Thoracic aorta (tissue), 2 donors: Measurements from ENCODE around the gene FAM117B. TPM values are rescaled to one million over a fixed set of nuclear protein-coding genes. Genes with fewer than 3 reads are reported as not detected.

ENCODE experiments used
- ATAC-seq: fragments of 150-250 bp; one replicate; pipeline ENCODE4 v1.8.0; 2017; ENCODE audit warnings: low read depth; ENCODE audit not compliant: insufficient number of reproducible peaks, low FRiP score
- DNase-seq: peaks from one replicate; pipeline ENCODE4 v3.0.0-alpha.2; 2020; ENCODE audit warnings: low spot score
- H3K27ac ChIP-seq, 2 donors: fragments of 200-600 bp; sonication (generic); 1 replicate in 1 of 2; 2 replicates in 1 of 2; pipeline ENCODE4 v1.5.1; 2016; ENCODE audit warnings: mild to moderate bottlenecking in 2 of 2, moderate library complexity in 2 of 2
- H3K27me3 ChIP-seq: fragments of 200-600 bp; sonication (generic); replicated peaks from 2 replicates; pipeline ENCODE4 v1.6.0; 2016; ENCODE audit warnings: mild to moderate bottlenecking; ENCODE audit not compliant: insufficient read depth
- H3K36me3 ChIP-seq: fragments of 200-600 bp; sonication (generic); one replicate; pipeline ENCODE4 v1.5.1; 2016
- H3K4me1 ChIP-seq, 2 donors: fragments of 200-600 bp; sonication (generic); 1 replicate in 1 of 2; 2 replicates in 1 of 2; pipeline versions ENCODE4 v1.5.1 to v1.6.0; 2016; ENCODE audit warnings: low read depth in 2 of 2, mild to moderate bottlenecking in 1 of 2; ENCODE audit not compliant: control insufficient read depth in 1 of 2
- H3K4me3 ChIP-seq: fragments of 200-600 bp; sonication (generic); 2 replicates; pipeline ENCODE4 v1.5.1; 2016; ENCODE audit warnings: mild to moderate bottlenecking
- H3K9me3 ChIP-seq: fragments of 200-600 bp; sonication (generic); 2 replicates; pipeline ENCODE4 v1.5.1; 2016
- total RNA-seq, 2 donors: library from RNA; depleted of rRNA; stranded (reverse); fragments of >200 nt; gene quantifications; one replicate each; pipeline versions ENCODE4 v1.1.0 to v1.2.3, GENCODE V29; 2016
- TF ChIP-seq, protein P1 (sequence below): fragments of 200-600 bp; sonication (generic); IDR thresholded peaks from one replicate; pipeline ENCODE4 v1.5.1; 2019; ENCODE audit warnings: antibody characterized with exemption

The FAM117B gene
- total RNA-seq, 2 donors from 2014 or later: 5.3 to 5.6 TPM

DNA sequence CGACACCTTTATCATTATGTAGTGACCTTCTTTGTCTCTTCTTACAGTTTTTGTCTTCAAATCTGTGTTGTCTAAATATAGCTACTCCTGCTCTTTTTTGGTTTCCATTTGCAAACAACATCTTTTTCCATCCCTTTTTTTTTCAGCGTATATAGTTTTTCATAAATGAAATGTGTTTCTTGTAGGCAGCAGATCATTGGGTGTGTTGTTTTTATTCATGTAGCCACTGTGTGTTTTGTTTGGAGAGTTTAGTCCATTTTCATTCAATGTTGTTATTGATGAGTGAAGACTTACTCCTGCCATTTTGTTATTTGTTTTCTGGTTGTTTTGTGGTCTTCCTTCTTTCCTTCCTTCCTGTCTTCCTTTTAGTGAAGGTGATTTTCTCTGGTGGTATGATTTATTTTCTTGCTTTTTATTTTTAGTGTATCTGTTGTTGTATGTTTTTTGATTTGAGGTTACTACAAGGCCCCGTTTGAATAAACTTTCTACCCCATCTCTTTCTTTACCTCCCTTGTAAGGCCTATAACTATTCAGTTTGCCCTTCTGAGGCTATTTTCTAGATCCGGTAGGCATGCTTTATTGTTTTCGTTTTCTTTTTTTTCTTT lies 81.4 kb downstream of the FAM117B start:
- no peak overlapping the region for H3K27ac ChIP-seq
- ATAC-seq (no peak), DNase-seq (no peak)
- H3K4me3 ChIP-seq: no peak overlapping the region
- H3K9me3 ChIP-seq: peaks cover 21% of the 10 kb centered on the region
- no peaks in the 10 kb centered on the region for H3K27me3 ChIP-seq
- no peaks in the 10 kb centered on the region for H3K4me1 ChIP-seq
- no peaks in the 10 kb centered on the region for H3K36me3 ChIP-seq
- TF ChIP-seq, protein P1, sequence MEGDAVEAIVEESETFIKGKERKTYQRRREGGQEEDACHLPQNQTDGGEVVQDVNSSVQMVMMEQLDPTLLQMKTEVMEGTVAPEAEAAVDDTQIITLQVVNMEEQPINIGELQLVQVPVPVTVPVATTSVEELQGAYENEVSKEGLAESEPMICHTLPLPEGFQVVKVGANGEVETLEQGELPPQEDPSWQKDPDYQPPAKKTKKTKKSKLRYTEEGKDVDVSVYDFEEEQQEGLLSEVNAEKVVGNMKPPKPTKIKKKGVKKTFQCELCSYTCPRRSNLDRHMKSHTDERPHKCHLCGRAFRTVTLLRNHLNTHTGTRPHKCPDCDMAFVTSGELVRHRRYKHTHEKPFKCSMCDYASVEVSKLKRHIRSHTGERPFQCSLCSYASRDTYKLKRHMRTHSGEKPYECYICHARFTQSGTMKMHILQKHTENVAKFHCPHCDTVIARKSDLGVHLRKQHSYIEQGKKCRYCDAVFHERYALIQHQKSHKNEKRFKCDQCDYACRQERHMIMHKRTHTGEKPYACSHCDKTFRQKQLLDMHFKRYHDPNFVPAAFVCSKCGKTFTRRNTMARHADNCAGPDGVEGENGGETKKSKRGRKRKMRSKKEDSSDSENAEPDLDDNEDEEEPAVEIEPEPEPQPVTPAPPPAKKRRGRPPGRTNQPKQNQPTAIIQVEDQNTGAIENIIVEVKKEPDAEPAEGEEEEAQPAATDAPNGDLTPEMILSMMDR: no peak

DNA sequence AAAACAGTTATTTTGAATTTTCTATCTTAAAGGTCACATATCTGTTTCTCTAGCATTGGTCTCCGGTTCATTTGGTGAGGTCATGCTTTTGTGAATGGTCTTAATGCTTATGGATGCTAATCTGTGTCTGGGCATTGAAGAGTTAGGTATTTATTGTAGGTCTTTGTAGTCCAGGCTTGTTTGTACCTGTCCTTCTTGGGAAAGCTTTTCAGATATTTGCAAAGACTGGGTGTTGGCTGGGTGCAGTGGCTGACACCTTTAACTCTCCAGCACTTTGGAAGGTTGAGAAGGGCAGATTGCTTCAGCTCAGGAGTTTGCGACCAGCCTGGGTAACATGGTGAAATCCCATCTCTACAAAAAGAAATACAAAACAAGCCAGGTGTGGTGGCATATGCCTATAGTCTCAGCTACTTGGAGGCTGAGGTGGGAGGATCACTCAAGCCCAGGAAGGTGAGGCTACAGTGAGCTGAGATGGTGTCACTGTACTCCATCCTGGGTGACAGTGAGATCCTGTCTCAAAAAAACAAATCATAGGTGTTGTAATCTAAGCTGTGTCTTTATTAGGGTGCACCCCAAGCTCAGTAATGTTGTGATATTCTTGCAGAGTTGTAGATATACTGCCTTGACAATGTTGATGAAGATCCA lies 82.3 kb downstream of the FAM117B start:
- H3K4me3 ChIP-seq: no peak overlapping the region
- TF ChIP-seq, protein P1: no peak
- H3K9me3 ChIP-seq: peaks cover 20% of the 10 kb centered on the region
- H3K4me1 ChIP-seq: no peaks in the 10 kb centered on the region
- H3K27me3 ChIP-seq: no peaks in the 10 kb centered on the region
- DNase-seq (no peak), ATAC-seq (no peak)
- H3K36me3 ChIP-seq: no peaks in the 10 kb centered on the region
- H3K27ac ChIP-seq: no peak overlapping the region

DNA sequence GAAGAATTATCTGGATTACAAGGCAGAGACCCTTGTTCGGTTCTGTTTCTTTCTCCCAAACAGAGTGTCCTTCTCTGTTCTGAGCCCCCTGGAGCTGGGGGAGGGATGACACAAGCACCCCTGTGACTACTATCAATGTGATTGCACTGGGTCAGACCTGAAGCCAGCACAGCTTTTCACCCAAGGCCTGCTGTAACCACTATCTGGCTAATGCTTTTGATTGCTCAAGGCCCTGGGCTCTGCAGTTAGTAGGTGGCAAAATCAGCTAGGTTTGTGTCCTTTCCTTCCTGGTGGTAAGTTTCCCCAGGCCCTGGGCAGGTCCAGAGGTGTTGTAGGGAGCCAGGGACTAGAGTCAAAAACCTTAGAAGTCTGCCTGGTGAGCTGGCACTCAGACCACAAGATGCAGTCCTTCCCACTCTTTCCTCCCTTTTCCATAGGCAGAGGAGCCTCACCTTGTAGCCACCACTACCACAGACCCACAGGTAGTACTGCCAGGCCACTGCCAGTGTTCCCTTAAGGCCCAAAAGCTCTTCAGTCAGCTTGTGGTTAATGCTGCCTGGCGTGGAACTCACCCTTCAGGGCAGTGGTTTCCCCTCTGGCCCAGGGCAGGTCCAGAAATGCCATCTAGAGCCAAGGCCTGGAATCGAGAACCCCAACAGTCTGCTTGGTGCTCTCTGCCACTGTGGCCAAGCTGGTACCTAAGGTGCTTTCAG lies 83.0 kb downstream of the FAM117B start:
- TF ChIP-seq, protein P1: no peak
- no peak overlapping the region for H3K4me3 ChIP-seq
- H3K27me3 ChIP-seq: no peaks in the 10 kb centered on the region
- H3K36me3 ChIP-seq: no peaks in the 10 kb centered on the region
- ATAC-seq: no peak
- no peak for DNase-seq
- H3K9me3 ChIP-seq: peaks cover 15% of the 10 kb centered on the region
- H3K4me1 ChIP-seq: no peaks in the 10 kb centered on the region
- H3K27ac ChIP-seq: no peak overlapping the region

DNA sequence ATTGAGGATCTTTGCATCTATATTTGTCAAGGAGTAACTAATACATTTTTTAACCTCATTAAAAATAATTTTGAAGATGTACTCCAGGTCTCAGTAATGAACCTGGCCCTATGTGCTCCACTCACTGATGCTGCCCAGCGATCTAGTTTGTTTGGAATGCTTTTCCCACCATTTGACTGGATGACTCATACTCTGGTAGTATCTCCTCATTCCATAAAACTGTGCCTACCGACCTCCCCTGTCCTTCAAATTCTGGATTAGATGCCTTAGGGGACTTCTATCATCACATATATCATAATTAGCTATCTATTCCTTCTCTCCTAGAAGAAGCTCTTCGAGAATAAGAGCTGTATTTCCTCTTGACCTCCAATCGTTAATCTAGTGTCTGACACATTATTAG lies 83.8 kb downstream of the FAM117B start:
- Histone ChIP-seq H3K9me3 (peaks cover 15% of the 10 kb centered on the region), H3K27ac (no peak overlapping the region), H3K4me1 (no peaks in the 10 kb centered on the region), H3K36me3 (no peaks in the 10 kb centered on the region), H3K27me3 (no peaks in the 10 kb centered on the region), H3K4me3 (no peak overlapping the region)
- DNase-seq: no peak
- TF ChIP-seq, protein P1: no peak
- no peak for ATAC-seq

DNA sequence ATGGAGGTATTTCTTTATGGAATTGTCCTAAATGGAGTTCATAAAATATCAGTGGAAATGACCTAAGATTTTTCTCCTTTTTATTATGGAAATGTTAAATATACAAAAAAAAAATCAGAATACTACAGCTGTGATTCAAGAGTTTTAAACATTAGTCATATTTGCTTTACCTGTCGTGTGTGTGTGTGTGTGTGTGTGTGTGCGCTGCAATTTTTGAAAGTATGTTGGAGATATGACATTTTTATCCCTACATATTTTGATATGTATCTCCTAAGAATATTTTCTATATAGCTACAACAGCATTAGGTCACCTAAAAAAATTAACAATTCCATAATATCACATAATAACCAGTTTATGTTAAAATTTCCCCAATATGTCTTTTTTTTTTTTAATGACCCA lies 85.5 kb downstream of the FAM117B start:
- Histone ChIP-seq H3K27me3 (no peaks in the 10 kb centered on the region), H3K27ac (no peak overlapping the region), H3K4me1 (no peaks in the 10 kb centered on the region), H3K4me3 (no peak overlapping the region), H3K36me3 (no peaks in the 10 kb centered on the region), H3K9me3 (peaks cover 15% of the 10 kb centered on the region)
- TF ChIP-seq, protein P1: no peak
- DNase-seq (no peak), ATAC-seq (no peak)
